ENCODE results near the gene PBX4.

DNA sequence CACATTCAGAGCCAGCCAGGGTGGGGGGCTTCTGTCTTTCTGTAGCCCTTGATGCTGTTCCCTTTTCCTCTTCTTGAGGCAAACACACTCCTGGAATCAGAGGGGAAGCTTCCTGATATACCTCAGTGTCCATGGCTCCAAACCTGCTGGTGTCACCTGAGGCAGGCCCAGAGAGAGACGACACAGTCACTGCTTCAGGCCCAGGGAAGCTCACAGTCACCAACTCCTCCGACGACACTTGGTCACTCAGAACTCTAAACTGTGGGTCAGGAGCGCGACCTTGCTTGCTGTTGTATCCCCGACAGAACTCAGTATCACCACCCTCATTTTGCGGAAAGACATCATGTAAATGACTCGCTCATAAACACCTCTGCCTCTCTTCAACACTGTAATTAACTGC is 43.9 kb upstream of the PBX4 start:
- TF ChIP-seq, protein P1, sequence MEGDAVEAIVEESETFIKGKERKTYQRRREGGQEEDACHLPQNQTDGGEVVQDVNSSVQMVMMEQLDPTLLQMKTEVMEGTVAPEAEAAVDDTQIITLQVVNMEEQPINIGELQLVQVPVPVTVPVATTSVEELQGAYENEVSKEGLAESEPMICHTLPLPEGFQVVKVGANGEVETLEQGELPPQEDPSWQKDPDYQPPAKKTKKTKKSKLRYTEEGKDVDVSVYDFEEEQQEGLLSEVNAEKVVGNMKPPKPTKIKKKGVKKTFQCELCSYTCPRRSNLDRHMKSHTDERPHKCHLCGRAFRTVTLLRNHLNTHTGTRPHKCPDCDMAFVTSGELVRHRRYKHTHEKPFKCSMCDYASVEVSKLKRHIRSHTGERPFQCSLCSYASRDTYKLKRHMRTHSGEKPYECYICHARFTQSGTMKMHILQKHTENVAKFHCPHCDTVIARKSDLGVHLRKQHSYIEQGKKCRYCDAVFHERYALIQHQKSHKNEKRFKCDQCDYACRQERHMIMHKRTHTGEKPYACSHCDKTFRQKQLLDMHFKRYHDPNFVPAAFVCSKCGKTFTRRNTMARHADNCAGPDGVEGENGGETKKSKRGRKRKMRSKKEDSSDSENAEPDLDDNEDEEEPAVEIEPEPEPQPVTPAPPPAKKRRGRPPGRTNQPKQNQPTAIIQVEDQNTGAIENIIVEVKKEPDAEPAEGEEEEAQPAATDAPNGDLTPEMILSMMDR (IDR thresholded peaks at IDR 0.05), result no peak
- TF ChIP-seq POLR2A (IDR thresholded peaks at IDR 0.05), result no peak
